ENCODE measurements around the gene SUSD1.

GRCh38 chr9:112091810-112092209 lies 83.3 kb downstream of the SUSD1 start:
- TF ChIP-seq EZH2phosphoT487 (conservative IDR thresholded peaks at IDR 0.05; ENCODE audit: low read length): no peak
- no peak for TF ChIP-seq CTCF (IDR thresholded peaks at IDR 0.05; ENCODE audit: insufficient read depth, low read length, poor library complexity, severe bottlenecking)

Measured in SU-DHL-6 (cell line).